ENCODE data around the gene ZNF860. TPM values are rescaled to one million over a fixed set of nuclear protein-coding genes. Genes with fewer than 3 reads are reported as not detected.
A peak's percentile ranks its signal among the peaks of the same experiment; 100 is the strongest.
"Not testable (repeated sequence)": the region's sequence is repeated elsewhere in the genome, so short reads cannot be mapped to it uniquely, and the experiment has no call there.

ZNF860 gene
- total and polyA plus RNA-seq, 12 donors: 0.06 to 0.28 (median 0.20) TPM; not detected in 2

- ATAC-seq: no peak
- no peak for DNase-seq
- 92 to 99% methylated on average over 1 of the region's 1 CpG for WGBS, 2 donors
- Histone ChIP-seq H3K27me3 (no peaks in the 10 kb centered on the region), H3K36me3 (no peaks in the 10 kb centered on the region), H3K4me1 (no peaks in the 10 kb centered on the region), H3K27ac (no peak overlapping the region), H3K4me3 (no peak overlapping the region), H3K9me3 (peaks cover 0 to 53% (median 17%) of the 10 kb centered on the region in 11 donors)
- TF ChIP-seq CTCF (IDR thresholded peaks at IDR 0.05): no peak
- intact Hi-C loops (cut with DNase I): no loop called here
These were observed 12.3 kb downstream of the ZNF860 start for GRCh38 chr3:31993843-31994242.

DNA sequence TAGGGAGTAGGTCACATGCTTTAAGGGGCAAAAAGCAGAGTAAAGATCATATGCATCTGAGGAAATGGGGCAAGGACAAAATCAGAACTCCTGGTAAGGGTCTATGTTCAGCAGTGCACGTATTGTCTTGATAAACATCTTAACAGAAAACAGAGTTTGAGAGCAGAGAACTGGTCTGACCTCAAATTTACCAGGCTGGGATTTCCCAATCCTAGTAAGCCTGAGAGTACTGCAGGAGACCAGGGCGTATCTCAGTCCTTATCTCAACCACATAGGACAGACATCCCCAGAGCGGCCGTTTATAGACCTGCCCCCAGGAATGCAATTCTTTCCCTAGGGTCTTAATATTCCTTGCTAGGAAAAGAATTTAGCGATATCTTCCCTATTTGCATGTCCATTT is 13.5 kb downstream of the ZNF860 start:
- H3K36me3 ChIP-seq; intact Hi-C loops (cut with DNase I); H3K4me3 ChIP-seq; ATAC-seq; H3K27me3 ChIP-seq; DNase-seq; H3K4me1 ChIP-seq; H3K27ac ChIP-seq: not testable (repeated sequence)
- H3K9me3 ChIP-seq: peaks cover 0 to 42% (median 10%) of the 10 kb centered on the region in 11 donors
- WGBS, 2 donors: 70 to 84% methylated on average over 5 of the region's 5 CpGs

DNA sequence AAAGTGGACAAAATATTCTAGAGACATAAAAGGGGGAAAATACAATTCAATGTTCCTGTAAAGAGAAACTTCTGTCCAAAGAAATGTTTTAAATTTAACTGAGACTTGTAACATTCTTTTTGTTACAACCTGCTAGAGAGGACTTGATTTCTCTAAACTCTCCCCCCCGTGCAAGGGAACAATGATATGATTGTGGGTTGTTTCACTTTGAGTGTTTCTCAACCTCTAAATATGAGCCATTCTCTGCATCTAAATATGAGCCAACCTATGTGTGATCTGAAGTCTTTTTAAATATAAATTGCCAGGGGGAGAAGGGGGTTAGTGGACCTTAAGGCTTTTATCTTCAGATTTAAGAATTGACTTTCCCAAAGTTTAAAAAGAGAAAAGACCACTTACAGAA is 14.6 kb downstream of the ZNF860 start:
- H3K4me1 ChIP-seq: no peaks in the 10 kb centered on the region
- H3K4me3 ChIP-seq: no peak overlapping the region
- 85 to 86% methylated on average over 1 of the region's 1 CpG for WGBS, 2 donors
- no peaks in the 10 kb centered on the region for H3K36me3 ChIP-seq
- DNase-seq (no peak), ATAC-seq (no peak)
- no peak for TF ChIP-seq CTCF (IDR thresholded peaks at IDR 0.05)
- H3K27me3 ChIP-seq: no peaks in the 10 kb centered on the region
- H3K9me3 ChIP-seq: peaks cover 0 to 30% (median 0%) of the 10 kb centered on the region in 11 donors
- no peak overlapping the region for H3K27ac ChIP-seq
- intact Hi-C loops (cut with DNase I): no loop called here

DNA sequence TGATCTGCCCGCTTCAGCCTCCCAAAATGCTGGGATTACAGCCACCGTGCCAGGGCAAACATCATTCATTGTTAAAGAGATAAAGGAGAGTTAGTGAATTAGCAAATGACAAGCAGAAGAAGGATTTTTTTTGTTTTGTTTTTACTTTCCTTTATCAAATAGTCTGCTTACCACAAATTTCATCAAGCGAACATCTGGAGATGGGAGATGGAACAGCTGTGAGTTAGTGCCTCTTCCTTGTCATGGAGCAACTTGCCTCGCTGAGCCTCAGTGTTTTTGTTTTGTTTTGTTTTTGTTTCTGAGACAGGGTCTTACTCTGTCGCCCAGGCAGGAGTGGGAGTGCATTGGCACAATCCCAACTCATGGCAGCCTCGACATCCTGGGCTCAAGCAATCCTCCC is 15.9 kb downstream of the ZNF860 start:
- no peak overlapping the region for H3K27ac ChIP-seq
- no peak for DNase-seq
- 57 to 63% methylated on average over 6 of the region's 6 CpGs for WGBS, 2 donors
- no peak for TF ChIP-seq CTCF (IDR thresholded peaks at IDR 0.05)
- peaks cover 0 to 17% (median 0%) of the 10 kb centered on the region in 11 donors for H3K9me3 ChIP-seq
- no peaks in the 10 kb centered on the region for H3K27me3 ChIP-seq
- no peaks in the 10 kb centered on the region for H3K4me1 ChIP-seq
- peak in 2 of 8 donors; percentile 27 to 77 for ATAC-seq
- intact Hi-C loops (cut with DNase I): no loop called here
- no peaks in the 10 kb centered on the region for H3K36me3 ChIP-seq
- no peak overlapping the region for H3K4me3 ChIP-seq

DNA sequence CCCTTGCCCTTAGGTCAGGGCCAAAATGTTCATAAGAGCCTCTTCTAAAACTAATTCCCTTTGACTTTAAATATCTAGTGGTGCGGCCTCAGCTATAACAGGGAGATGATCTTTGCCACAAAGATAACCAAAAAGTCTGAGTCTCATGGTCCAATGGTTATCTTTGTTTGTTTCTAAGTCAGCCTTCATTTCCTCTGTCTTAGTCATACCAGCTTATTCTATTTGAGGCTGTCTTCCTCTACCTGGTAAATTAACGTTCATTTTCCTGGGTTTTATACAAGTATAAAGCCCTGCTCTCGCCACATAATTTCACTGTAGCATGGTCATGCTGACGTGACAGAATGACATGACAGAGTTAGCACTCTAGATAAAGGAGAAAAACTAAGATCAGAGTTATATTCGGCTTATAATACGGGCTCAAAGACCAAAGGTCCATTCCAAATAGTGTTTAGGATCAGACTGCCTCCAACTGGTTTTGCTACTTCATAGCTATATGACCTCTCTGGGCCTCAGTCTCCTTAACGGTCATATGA is 18.4 kb downstream of the ZNF860 start:
- Histone ChIP-seq H3K4me3 (no peak overlapping the region), H3K4me1 (no peaks in the 10 kb centered on the region), H3K9me3 (peaks cover 0 to 10% (median 0%) of the 10 kb centered on the region in 11 donors), H3K36me3 (no peaks in the 10 kb centered on the region), H3K27me3 (no peaks in the 10 kb centered on the region), H3K27ac (no peak overlapping the region)
- DNase-seq (no peak), ATAC-seq (no peak)
- intact Hi-C loops (cut with DNase I): no loop called here
- 79 to 83% methylated on average over 7 of the region's 7 CpGs for WGBS, 2 donors
- TF ChIP-seq CTCF (IDR thresholded peaks at IDR 0.05): no peak
